ENCODE results near the gene TBC1D32.

DNA sequence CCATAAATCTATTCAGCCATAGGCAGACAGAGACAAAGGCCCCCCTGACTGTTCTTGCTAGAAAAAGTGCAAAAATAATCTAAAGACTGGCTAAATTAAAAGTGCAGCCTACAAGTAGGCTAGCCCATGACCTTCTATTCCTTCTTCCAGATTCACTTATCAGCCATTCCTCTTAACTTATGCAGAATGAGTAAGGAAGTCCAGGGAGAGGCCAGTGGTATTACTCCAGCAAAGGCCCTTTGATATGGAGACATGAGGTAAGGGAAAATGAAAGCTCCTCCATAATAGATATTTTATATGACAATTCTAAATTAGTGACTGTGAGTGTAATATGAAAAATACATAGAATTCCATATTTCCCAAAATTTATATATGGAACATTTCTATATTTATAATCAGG is 199.4 kb downstream of the TBC1D32 start:
- TF ChIP-seq EZH2 (IDR thresholded peaks at IDR 0.05) (no peak), POLR2AphosphoS5 (IDR thresholded peaks at IDR 0.05; ENCODE audit: borderline replicate concordance, low read depth, low read length) (no peak), FOXP2 (optimal IDR thresholded peaks at IDR 0.05; ENCODE audit: control extremely low read depth, extremely low read length, insufficient read depth) (no peak)

All from SK-N-MC (cell line).